Measurements from ENCODE around the gene ATP5PD.
"Not testable (repeated sequence)": the region's sequence is repeated elsewhere in the genome, so short reads cannot be mapped to it uniquely, and the experiment has no call there.

ATP5PD gene

DNA sequence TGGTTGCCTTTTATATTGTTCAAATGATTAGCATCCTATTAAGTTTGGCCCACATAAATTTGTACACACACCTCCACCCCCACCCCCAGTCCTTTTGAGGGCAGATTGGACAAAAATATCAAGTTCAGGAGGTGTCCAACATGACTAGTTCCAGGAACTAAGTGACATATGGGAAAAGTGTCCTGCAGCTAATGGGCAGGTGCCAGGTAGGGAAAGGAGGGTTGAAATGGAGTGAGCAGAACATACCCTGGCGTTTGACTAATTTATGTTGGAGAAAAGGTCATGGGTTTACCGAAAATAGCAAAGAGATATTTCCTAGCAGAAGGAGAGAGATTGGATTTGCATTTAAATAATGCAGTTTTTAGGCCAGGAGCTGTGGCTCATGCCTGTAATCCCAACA lies 5.2 kb upstream of the ATP5PD start:
- DNase-seq (ENCODE audit: low spot score), result no peak

DNA sequence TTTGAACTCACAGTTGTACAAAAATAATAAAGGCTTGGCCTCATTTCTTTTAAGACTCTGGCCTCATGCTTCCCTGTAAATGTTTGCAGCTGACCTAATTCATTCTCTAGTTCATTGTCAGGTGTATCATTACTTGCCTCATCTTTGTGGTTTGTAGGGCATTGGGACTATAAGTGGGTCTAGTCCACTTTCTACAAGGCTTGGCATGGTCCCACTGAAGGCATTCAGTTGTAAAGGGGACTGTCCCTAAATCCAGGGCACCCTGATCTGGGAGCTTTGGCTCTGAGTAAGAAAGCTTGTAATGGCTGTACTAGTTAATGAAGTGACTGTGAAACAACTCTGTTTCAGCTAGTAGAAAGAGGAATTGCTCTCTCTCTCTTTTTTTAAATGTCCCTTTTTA lies 2.9 kb upstream of the ATP5PD start:
- no peak for DNase-seq (ENCODE audit: low spot score)

- DNase-seq (ENCODE audit: low spot score), result no peak
Measured at GRCh38 chr17:75049057-75049456, 2.3 kb upstream of the ATP5PD start.

GRCh38 chr17:75048249-75048878 lies 1.6 kb upstream of the ATP5PD start:
- DNase-seq (ENCODE audit: low spot score), result no peak

- no peak for DNase-seq (ENCODE audit: low spot score)
Measured at GRCh38 chr17:75047398-75048098, 779 bp upstream of the ATP5PD start.

GRCh38 chr17:75045946-75046406 lies 793 bp downstream of the ATP5PD start:
- not testable (repeated sequence) for DNase-seq (ENCODE audit: low spot score)

DNA sequence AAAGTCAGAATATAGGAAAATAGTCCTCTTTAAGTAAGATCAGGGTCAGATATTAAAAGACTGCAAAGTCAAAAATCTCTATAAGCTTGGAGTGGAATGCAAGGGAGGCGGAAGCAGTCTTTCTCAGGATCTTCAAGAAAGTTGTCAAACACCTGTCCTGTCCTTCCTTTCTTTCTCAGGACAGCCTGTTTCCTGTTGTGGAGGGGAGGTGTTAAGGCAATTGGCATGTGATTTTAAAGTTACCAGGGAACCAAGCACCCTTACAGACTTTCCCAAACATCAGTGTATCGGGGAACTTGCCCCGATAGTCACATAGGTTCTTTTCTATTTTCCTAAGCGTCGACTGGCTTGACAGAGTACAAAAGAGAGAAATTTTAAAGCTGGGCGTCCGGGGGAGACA lies 2.1 kb downstream of the ATP5PD start:
- no peak for DNase-seq (ENCODE audit: low spot score)

DNA sequence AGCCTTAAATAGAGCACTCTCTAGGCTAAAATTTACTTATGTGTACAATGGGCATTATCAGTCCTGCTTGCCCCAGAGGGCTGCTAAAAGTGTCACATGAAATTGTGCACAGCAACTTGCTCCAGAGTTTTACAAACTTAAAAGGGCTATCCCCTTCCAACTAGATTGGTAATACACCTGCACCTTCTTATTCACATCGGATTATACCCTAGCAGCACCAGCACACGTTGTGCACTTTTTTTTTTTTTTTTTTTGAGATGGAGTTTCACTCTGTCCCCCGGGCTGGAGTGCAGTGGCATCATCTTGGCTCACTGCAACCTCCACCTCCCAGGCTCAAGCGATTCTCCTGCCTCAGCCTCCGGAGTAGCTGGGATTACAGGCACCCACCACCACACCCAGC lies 3.0 kb downstream of the ATP5PD start:
- DNase-seq (ENCODE audit: low spot score), result not testable (repeated sequence)

DNA sequence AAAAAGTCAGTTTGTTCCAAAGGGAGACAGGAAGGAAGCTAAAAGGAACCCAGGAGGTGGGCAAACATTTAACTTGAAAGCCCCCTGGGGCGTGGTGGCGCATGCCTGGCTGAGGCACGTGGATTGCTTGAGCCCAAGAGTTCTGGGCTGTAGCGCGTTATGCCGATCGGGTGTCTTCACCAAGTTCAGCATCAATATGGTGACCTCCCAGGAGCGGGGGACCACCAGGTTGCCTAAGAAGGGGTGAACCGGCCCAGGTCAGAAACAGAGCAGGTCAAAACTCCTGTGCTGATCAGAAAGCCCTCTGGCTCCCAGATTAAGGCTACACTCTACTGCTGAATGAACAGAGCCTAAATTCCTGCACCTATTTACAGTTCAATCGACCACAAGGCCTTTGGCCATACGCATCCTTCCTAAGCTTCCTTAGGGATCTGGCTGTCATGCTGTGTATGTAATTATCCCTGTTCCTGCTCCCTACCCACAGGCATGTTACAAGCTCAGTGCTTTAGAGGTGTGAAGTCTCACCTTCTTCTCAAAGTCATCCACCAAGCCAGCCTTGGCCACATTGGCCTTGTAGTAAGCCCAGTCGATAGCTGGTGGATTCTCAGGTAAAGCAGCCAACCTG lies 5.0 kb downstream of the ATP5PD start:
- DNase-seq (ENCODE audit: low spot score), result no peak

DNA sequence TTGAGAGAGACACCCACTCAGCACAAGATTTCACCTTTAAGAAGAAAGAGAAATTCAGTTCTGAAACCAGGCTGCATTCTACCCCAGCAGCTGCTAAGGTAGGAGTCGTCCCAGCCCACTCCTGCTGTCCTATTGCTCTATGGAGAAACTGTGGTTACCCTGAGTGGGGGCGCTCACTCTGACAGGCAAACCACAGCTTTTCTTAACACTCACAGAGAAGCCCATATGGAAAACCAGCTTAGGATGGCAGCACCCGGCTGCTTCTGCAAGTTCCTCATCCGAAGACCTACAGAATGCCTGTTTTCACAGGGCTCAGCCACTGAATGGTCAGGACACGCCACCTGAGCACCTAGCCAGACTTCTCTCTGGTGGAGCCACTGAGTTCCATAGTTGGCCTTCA lies 7.5 kb downstream of the ATP5PD start:
- DNase-seq (ENCODE audit: low spot score), result no peak

DNA sequence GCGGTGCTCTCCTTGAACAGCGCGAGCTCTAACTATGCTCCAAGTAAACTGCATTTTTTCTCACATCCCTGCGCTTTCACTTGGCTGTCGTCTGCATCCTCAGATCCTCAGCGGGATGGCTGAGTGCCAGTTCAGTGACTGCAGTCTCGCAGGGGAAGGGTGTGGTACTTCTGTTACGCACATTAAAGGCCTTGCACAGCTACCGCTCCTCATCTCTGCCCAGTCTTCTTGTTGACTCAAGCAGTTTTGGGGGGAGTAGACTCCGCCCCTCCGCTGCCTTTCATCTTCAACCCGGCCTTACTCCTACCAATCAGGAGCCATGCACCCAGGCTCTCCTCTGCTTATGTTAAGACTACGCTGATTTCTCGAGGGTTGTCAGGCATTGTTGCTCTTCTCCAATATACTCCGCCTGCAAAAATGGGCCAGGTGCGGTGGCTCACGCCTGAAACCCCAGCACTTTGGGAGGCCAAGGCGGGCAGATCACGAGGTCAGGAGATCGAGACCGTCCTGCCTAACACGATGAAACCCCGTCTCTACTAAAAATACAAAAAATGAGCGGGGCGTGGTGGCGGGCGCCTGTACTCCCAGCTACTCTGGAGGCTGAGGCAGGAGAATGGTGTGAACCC lies 10.0 kb downstream of the ATP5PD start:
- DNase-seq (ENCODE audit: low spot score), result peak; percentile 95

GRCh38 chr17:75034236-75034908 lies 12.4 kb downstream of the ATP5PD start:
- DNase-seq (ENCODE audit: low spot score), result peak; percentile 82

- DNase-seq (ENCODE audit: low spot score), result peak; percentile 87
Measured at GRCh38 chr17:75033346-75034235, 13.2 kb downstream of the ATP5PD start.

- no peak for DNase-seq (ENCODE audit: low spot score)
Measured at GRCh38 chr17:75032720-75033280, 14.0 kb downstream of the ATP5PD start.

DNA sequence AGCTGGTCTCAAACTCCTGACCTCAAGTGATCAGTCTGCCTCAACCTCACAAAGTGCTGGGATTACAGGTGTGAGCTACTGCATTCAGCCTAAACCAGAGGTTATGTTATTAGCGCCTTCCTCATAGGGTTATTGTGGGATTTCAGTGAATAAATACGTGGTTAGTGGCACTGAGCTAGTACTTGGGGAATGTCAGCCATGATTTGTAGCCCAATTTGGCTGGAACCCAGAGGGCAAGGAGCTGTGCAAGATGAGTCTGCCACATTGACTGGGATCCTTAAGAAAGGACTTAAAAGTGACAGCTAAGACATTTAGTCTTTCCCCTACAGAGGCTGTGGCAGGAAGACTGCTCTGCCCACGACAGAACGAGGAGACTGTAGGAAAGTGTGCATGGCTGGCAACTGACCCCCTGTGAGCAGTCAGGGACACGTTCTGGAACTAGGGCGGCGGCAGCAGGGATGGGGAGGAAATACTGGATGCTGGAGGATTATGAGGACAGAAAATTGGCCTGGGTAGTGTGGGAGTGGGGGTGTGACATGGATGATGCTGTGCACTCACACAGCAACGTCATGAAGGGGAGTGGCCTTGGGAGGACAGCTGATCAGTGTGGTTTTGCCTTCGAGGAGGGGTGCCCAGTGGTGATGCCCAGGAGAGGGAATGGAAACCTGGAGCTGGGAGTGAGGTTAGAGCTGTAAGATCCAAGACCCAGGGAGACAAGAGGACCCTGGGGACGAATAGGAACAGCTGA lies 14.6 kb downstream of the ATP5PD start:
- DNase-seq (ENCODE audit: low spot score), result peak; percentile 56

- no peak for DNase-seq (ENCODE audit: low spot score)
Measured at GRCh38 chr17:75030161-75030560, 16.6 kb downstream of the ATP5PD start.

DNA sequence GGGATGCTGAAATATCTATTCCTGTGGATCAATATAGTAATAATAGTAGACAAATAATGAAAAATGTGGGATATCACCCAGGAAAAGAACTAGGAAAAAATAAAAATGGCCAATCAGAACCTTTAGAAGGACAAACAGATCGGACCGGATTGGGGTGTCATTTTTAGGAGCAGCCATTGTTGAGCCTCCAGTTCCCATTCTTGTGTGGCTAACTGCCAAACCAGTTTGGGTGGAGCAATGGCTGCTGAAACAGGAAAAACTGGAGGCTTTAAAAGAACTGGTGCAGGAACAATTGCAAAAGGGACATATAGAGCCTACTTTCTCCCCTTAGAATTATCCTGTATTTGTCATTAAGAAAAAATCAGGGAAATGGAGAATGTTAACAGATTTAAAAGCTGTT lies 20.1 kb downstream of the ATP5PD start:
- not testable (repeated sequence) for DNase-seq (ENCODE audit: low spot score)

DNA sequence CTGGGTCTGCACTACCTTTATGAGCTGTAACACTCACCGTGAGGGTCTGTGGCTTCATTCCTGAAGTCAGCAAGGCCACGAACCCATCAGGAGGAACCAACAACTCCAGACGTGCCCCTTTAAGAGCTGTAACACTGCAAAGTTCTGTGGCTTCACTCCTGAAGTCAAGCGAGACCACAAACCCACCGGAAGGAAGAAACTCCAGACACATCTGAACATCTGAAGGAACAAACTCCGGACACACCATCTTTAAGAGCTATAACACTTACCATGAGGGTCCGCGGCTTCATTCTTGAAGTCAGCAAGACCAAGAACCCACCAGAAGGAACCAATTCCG lies 21.4 kb downstream of the ATP5PD start:
- DNase-seq (ENCODE audit: low spot score), result not testable (repeated sequence)

- peak; percentile 29 for DNase-seq (ENCODE audit: low spot score)
Measured at GRCh38 chr17:75024686-75025397, 21.9 kb downstream of the ATP5PD start.

Measured in CD4-positive, alpha-beta T cell treated with Interleukin-2 at 100 ng/mL for 4 hours (primary cell).